GM19324 (cell line): ENCODE measurements around the gene ANO4.

Source experiments
- ATAC-seq: cut with Tn5 transposase; IDR thresholded peaks from one replicate; pipeline ENCODE4 v1.9.1; 2021; ENCODE audit warnings: mild to moderate bottlenecking, moderate library complexity; ENCODE audit not compliant: unreplicated experiment, low FRiP score

ANO4 gene

GRCh38 chr12:100935929-100936328 is 141.4 kb downstream of the ANO4 start:
- no peak for ATAC-seq

- ATAC-seq = no peak
These were observed 142.1 kb downstream of the ANO4 start for GRCh38 chr12:100936661-100937060.

- no peak for ATAC-seq
These were observed 145.9 kb downstream of the ANO4 start for GRCh38 chr12:100940503-100940902.

GRCh38 chr12:100942984-100943749 is 148.6 kb downstream of the ANO4 start:
- no peak for ATAC-seq

GRCh38 chr12:100951756-100952155 is 157.2 kb downstream of the ANO4 start:
- no peak for ATAC-seq

GRCh38 chr12:100953217-100953616 is 158.6 kb downstream of the ANO4 start:
- ATAC-seq = no peak

- ATAC-seq = no peak
These were observed 159.1 kb downstream of the ANO4 start for GRCh38 chr12:100953677-100954076.

GRCh38 chr12:100954118-100954517 is 159.5 kb downstream of the ANO4 start:
- ATAC-seq = no peak

GRCh38 chr12:100955139-100955538 is 160.6 kb downstream of the ANO4 start:
- no peak for ATAC-seq

- ATAC-seq = no peak
These were observed 161.8 kb downstream of the ANO4 start for GRCh38 chr12:100956311-100956852.

GRCh38 chr12:100959481-100959880 is 164.9 kb downstream of the ANO4 start:
- ATAC-seq = no peak

- ATAC-seq = no peak
These were observed 167.6 kb downstream of the ANO4 start for GRCh38 chr12:100962086-100962712.

- ATAC-seq = no peak
These were observed 168.8 kb downstream of the ANO4 start for GRCh38 chr12:100963381-100963780.

GRCh38 chr12:100964028-100964427 is 169.5 kb downstream of the ANO4 start:
- ATAC-seq = no peak

GRCh38 chr12:100967189-100967588 is 172.6 kb downstream of the ANO4 start:
- ATAC-seq = no peak

GRCh38 chr12:100970894-100971293 is 176.3 kb downstream of the ANO4 start:
- no peak for ATAC-seq

- ATAC-seq = no peak
These were observed 177.5 kb downstream of the ANO4 start for GRCh38 chr12:100972121-100972520.

GRCh38 chr12:100974341-100974740 is 179.8 kb downstream of the ANO4 start:
- ATAC-seq = no peak

GRCh38 chr12:100974747-100975146 is 180.2 kb downstream of the ANO4 start:
- ATAC-seq = no peak

GRCh38 chr12:100976735-100977134 is 182.2 kb downstream of the ANO4 start:
- no peak for ATAC-seq

GRCh38 chr12:100980856-100981255 is 186.3 kb downstream of the ANO4 start:
- no peak for ATAC-seq
